GM12891 (cell line): ENCODE results near the gene CNTN4.

ENCODE experiments used
- PAX5 ChIP-seq: IDR thresholded peaks from 2 replicates; pipeline ENCODE4 v1.6.1; 2011; ENCODE audit warnings: low read length, moderate library complexity, mild to moderate bottlenecking; ENCODE audit not compliant: insufficient read depth, severe bottlenecking
- POLR2A ChIP-seq: IDR thresholded peaks from 2 replicates; pipeline ENCODE4 v1.6.1; 2011; ENCODE audit warnings: low read depth, low read length, control low read depth
- POLR2AphosphoS5 ChIP-seq: IDR thresholded peaks from 2 replicates; pipeline ENCODE4 v1.6.1; 2011; ENCODE audit warnings: low read depth, low read length, control low read depth
- SPI1 ChIP-seq: IDR thresholded peaks from 2 replicates; pipeline ENCODE4 v1.6.1; 2011; ENCODE audit warnings: low read depth, low read length, control low read depth

- TF ChIP-seq POLR2A, result no peak
- no peak for TF ChIP-seq POLR2AphosphoS5
- no peak for TF ChIP-seq SPI1
- TF ChIP-seq PAX5, result no peak
Observed at GRCh38 chr3:2879023-2879422, 780.4 kb downstream of the CNTN4 start.
